CD4-positive, alpha-beta T cell treated with Interleukin-15 for 1 hour (primary cell): ENCODE results near the gene CFAP410.
A peak's percentile ranks its signal among the peaks of the same experiment; 100 is the strongest.
"Not testable (repeated sequence)": the region's sequence is repeated elsewhere in the genome, so short reads cannot be mapped to it uniquely, and the experiment has no call there.

Experiments used
- DNase-seq: peaks from one replicate; pipeline ENCODE4 v3.0.0-alpha.2; 2020

Gene CFAP410

DNA sequence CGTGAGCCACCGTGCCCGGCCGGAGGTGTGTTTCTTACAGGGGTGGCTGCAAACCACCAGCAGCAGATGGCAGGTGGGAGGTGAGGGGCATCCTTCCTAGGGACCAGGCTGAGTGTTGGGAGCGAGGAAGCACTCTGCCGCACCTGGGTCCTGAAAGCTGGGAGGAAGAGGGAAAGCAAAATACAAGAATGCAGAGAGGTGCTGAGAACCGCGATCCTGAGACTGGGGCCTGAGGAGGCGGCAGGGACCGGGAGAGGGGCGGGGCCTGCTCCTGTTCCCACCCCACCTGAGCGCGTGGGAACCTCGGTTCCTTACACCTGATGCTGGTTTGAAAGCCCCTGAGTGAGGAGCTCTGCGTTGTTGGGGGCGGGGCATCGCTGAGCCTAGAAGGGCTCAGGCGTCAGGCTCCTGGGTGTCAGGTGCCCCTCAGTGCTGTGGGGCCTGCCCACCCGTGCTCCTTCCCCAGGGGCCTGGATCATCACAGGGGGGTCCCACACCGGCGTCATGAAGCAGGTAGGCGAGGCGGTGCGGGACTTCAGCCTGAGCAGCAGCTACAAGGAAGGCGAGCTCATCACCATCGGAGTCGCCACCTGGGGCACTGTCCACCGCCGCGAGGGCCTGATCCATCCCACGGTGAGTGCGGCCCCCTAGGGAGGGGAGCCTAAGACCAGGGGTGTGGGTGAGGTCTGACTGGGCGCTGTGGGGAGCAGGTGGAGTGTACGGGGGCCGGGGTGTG, 29.7 kb upstream of the CFAP410 start:
- DNase-seq = peak; percentile 15

DNA sequence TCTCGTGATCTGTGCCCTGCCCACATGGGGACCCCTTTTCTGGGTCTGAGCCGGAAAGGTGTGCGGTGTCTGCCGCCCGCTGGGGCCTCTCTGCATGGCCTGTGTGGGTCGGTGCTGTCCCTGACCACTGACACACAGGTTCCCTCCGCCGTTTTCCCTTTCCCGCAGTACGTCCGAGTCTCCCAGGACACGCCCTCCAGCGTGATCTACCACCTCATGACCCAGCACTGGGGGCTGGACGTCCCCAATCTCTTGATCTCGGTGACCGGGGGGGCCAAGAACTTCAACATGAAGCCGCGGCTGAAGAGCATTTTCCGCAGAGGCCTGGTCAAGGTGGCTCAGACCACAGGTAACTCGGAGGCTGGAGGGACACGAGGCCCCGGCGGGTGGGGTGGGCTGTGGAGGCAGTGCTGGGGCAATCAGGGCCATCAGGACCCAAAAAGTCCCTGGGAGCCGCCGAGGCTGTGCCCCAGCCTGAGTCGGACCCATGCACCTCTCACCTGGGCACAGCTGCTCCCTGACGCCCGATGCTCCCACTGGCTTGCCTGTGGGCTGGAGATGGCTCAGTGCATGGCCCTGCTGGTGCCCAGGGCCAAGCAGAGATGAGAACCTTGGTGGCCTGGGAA, 27.5 kb upstream of the CFAP410 start:
- peak; percentile 12 for DNase-seq

DNA sequence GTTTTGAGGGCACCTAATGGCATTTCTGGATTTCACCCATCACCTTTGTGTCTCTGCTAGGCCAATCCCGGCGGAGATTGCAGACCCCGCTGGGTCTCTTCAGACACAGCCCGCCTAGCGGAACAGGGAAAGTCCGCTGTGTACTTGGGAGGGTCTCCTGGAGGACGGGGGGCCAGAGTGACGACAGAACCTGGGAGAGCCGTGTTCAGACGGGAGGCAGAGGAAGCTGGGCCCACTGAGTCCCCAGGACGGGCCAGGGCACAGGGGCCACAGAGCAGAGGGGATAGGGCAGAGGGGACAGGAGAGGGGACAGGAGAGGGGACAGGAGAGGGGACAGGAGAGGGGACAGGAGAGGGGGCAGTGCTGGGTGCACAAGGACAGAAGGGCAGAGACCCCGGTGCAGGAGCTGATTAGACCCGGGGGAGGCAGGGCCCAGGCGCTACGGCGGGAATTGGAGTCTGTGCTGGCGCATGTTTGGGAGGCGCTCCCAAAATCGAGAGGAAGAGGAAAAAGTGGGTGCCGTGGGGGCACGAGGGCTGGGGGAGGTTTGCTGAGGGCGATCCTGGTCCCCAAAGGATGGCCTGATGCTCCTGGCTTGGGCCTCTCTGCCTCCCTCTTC, 26.9 kb upstream of the CFAP410 start:
- peak; percentile 10 for DNase-seq

DNA sequence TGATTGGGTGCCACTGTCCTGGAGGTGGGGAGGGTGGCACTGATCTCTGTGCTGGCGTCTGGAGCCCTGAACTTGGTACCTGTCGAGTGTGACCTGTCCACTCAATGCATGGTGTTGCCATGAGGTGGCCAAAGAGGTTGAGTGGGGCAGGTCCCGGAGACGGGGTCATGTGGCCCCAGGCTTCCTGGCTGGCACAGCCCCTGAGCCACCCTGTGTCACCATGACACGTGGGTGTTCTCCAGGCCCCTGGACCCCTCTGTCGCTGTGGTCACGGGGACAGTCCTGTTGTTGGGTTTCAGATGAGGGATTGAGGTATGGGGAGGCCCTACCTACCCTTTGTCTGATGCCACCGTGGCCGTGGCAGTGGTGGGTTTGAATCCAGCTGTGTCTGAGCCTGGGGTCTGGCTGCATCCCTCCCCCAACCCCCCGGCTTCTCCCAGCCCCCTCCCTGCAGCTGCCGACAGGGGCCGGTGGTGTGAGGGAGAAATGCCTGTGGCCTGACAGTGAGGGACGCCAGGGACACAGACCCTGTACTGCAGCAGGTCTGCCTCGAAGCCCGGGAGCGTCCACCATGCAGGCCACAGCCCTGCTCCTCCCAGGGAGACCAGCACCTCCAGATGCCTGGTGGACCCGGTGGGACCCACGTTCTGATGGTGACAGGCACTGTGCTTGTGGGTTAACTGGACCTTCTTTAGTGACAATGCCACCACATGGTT, 26.2 kb upstream of the CFAP410 start:
- peak; percentile 7 for DNase-seq

DNA sequence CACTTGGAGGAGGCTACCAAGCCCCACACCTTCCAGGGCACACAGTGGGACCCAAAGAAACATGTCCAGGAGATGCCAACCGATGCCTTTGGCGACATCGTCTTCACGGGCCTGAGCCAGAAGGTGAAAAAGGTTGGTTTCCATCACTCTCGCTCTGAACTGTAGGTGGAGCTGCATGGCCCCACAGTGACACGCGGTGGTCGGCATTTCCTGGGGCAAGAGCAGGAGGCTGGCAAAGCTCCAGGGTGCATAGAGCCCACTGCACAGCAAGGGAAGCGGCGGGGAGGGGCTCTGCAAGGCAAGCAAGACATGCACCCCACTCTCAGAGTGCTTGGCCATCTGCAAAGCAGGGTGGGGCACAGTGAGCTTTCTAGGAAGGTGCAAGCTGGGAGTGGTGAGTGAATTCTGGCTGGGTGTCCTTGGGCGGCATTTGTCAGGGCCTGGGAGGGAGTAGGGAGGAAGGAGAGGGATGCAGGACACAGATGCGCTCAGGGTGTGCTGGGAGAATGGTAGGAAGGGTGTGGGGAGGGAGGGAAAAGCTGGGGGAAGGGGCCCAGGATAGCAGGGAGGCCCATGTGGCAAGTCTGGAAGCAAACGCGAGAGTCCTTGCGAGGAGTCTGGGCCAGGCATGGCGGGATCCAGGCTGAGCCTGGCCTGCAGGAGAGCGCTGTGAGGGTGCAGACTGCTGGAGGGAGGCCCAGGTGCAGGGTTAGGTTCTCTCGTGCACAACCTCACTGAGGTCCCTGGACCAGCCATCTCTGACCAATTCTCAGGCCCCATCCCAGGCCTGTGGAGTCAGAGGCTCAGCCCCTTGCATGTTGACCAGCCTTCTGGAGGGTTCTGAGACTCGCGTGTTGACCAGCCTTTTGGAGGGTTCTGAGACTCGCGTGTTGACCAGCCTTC, 25.2 kb upstream of the CFAP410 start:
- DNase-seq = peak; percentile 4

DNA sequence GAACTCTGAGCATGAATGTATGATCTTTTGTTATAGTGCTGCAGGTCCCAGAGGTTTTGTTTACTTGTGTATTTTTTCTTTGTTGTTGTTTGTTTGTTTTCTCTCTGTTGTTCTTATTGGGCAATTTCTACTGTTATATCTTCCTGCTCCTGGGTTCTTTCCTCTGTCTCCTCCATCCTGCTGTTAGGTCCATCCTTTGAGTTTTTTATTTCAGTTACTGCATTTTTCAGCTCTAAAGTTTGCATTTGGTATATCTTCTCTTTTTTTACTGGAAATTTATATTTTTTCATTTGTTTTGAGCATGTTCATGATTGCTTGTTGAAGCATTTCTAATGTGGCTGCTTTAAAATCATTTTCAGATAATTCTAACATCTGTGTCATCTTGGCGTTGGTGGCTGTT, 24.1 kb upstream of the CFAP410 start:
- no peak for DNase-seq

DNA sequence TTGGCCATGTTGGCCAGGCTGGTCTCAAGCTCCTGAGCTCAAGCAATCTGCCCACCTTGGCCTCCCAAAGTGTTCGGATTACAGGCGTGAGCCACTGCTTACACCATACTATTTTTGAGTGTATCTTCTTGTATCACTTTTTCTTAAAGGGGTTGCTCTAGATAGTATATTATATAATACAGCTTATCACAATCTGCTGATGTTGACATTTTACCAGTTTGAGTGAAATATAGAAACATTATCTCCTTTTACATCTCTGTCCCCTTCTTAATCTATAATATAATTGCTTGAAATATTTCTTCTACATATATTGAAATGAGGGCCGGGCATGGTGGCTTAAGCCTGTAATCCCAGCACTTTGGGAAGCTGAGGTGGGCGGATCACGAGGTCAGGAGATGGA, 22.7 kb upstream of the CFAP410 start:
- DNase-seq = not testable (repeated sequence)

DNA sequence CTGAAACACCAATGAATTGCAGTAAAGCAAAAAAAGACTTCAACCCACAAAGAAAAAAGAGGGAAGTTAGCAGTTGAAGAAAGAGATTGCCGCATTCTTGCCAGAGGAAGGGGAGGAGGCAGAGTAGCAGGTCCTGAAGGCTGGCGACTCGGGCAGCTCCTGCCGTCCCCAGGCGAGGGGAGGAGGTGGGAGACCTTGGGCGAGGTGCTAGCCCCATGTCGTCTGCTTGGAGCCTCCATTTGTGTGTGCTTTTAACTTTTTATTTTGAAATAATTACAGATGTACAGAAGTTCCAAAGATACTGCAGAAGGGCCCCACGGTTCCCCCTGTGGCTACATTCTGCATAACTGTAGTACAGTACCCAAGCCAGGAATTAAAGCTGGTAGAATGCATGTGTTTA, 21.0 kb upstream of the CFAP410 start:
- DNase-seq = no peak

DNA sequence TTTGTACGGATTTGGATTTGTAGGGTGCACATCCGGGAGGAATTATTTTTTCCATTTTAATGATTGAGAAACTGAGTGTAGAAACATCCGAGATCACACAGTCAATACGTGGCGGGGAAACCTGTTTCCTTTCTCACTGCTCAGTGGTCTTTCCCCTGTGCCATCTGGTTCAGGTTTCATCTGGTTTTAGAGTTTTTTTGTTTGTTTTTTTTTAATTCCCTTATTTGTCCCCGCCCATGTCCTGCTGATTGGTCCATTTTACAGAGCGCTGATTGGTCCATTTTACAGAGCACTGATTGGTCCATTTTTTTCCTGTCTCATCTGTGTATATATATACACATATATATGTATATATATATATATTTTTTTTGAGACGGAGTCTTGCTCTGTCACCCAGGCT, 20.2 kb upstream of the CFAP410 start:
- no peak for DNase-seq

DNA sequence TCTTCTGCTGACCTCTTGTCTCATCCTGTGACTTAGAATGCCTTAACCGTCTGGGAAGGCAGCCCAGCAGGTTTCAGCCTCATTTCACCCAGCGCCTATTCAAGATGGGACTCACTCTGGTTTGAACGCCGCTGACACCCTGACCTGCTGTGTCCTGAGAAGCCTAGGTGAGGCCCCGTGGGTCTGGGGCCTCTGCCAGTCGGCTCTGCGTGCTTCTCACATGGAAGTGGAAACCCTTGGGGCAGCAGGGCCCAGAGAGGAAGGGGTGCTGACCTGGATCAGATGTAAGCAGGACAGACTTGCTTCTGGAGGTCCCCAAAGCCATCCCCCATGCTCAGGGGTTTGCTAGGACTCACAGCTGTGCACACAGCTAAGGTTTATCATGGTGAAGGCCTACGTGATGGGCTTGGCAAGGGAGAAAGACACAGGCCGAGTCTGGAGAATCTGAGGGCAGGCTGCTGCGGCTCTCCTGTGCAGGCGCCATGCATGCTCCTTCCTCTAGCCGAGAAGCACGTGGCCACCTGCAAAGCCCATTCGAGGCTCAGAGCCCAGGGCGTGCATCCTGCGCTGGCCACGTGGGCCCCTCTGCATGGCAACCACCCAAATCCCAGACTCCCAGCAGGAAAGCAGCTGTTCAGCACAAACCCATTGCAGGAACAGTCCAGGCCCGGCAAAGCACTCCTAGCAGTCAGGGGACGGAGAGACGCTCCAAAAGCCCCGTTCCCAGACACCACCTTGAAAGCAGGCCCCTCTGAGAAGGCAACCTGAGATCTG, 18.1 kb upstream of the CFAP410 start:
- DNase-seq = no peak

DNA sequence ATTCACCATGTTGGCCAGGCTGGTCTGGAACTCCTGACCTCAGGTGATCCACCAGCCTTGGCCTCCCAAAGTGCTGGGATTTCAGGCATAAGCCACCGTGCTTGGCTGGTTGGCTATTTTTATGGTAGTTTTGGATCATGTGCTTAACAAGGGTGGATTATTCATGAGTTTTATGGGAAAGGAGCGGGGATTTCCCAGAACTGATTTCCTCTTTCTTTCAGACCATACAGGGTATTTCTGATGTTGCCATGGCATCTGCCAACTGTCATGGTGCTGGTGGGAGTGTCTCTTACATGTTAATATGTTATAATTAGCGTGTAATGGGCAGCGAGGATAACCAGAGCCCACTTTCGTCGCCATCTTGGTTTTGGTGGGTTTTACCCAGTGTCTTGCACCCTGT, 17.4 kb upstream of the CFAP410 start:
- no peak for DNase-seq

DNA sequence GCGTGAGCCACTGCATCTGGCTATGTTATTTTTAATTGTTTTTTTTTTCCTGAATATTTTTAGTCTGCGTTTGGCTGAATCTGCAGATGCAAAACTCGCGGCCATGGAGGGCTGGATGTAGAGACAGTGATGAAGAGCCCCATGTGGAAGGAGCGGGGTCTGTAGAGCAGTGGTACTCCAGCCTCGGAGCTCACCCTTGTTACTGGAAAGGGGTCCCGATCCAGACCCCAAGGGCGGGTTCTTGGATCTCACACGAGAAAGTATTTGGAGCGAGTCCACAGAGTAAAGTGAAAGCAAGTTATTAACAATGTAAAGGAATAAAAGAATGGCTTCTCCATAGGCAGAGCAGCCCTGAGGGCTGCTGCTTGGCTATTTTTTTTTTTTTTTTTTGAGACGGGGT, 17.0 kb upstream of the CFAP410 start:
- DNase-seq = no peak

DNA sequence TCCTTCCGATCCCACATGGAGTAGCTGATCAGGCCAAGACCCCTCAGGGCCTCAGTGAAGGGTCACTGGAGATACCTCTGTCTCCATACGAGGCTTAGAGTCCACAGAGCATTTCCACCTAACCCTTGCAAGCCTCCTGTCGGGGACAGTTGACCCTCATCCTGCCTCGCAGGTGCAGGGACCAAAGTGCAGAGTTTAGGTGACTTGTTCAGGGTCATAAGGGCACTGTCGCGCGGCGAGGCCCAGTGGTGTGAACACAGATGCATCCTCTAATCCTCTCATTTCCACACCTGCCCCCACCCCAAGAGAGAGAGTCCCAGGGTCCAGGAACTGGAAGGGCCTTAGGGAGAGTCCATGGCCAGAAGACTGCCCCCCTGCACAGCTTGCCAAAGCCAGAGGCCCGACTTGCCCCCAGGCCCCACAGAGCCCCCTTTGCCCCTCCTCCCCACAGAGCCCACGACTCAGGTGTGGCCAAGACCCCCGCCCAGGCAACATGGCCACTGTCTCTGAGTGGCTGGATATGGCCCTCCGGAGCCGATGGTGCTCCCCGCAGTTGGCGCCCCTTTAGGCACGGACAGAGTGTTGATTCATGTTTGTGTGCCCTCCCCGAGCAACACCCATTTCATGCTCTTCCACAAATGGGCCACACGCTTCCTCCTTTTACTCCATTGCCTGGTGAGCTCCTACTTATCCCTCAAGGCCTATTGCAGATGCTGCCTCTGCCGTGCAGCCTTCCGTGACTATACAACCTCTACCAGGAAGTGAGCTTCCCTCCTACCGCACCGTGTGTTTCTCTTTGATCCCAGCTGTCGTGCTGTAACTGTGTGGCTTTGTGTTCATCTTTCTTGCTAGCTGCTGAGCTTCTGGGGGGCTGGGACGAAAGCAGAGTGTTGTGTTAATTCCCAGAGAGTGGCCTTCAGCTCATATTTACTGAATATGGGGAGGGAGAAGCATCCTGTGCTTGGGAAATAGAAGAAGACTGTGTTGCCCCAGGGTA, 15.9 kb upstream of the CFAP410 start:
- DNase-seq = no peak

DNA sequence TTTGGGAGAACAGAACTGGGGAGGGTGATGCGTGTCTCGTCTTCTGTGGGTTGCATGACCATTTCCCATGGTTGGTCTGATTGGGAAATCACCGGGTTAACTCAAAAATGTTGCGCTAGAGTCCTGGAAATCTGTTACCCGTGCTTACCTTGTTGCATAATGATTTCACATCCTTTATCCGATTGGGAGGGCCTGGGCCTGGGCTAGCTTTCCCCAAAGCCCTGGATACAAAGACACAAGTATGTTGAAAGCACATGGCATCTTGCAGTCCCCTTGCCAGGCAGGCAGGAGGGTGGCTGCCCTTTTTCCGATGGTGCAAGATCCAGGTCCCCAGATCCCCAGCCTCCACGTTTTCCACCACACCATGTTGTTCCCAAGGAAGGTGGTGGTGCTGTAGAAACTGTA, 14.8 kb upstream of the CFAP410 start:
- no peak for DNase-seq

DNA sequence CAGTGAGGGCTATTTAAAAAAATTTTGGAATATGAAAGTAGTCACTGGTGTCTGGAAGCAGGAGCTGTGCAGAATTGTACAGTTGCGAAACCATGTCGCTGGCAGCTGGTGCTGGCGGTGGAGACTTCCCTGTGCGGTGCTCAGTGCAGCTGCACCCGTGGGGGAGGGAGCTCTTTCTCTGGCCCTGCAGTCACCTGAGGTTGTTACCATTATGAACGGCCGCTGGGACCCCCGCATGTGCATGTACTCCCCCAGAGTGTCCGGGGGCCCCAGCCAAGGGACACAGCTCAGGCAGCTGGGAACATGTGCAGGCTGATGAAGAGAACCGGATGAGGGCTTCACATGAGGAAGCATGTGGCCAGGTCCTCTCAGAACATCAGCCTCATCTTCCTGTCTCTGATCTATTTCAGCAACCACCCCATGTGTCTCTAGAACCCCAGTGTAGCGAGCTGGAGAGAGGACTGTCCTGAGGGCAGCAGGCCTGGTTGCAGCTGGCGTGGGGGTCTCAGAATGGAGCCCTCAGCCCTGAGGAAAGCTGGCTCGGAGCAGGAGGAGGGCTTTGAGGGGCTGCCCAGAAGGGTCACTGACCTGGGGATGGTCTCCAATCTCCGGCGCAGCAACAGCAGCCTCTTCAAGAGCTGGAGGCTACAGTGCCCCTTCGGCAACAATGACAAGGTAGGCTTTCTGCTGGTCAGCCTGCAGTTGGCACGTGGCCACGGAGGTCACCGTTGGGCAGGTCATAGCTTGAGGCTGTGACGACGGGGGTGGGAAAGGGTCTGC, 14.2 kb upstream of the CFAP410 start, which contains the start of gene TRPM2:
Gene TRPM2, plus strand, starts transcription at position 431 of the 780 bp plus-strand sequence. Its CDS starts 80 bp downstream, at position 511.
- peak; percentile 38 for DNase-seq

DNA sequence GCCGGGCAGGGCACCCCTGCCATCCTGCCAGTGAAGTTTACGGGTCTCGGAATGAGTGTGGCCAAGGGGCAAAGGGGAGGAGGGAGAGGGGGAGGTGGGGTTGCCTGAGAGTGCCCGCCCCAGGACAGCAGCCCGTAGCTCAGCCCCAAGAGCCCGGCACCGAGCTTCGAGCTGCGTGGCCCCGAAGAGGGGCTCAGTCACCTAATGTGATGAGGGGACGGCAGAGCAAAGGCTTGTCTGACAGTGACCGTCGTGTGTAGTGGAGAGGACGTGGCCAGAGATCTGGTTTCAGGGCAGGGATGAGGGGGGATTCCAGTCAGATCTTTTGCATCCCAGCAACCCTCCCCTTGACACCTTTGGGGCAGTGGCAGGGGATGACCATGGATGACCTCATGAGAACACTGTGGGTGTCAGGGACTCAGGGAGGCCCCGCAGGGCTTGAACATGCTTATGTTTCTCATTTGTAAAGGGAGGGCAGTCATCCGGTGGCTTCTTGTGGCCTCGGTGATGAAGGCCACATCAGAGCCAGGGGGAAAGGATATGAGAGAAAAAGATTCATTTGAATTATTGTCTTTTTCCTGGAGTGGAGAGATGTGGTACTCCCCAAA, 13.2 kb upstream of the CFAP410 start:
- no peak for DNase-seq

DNA sequence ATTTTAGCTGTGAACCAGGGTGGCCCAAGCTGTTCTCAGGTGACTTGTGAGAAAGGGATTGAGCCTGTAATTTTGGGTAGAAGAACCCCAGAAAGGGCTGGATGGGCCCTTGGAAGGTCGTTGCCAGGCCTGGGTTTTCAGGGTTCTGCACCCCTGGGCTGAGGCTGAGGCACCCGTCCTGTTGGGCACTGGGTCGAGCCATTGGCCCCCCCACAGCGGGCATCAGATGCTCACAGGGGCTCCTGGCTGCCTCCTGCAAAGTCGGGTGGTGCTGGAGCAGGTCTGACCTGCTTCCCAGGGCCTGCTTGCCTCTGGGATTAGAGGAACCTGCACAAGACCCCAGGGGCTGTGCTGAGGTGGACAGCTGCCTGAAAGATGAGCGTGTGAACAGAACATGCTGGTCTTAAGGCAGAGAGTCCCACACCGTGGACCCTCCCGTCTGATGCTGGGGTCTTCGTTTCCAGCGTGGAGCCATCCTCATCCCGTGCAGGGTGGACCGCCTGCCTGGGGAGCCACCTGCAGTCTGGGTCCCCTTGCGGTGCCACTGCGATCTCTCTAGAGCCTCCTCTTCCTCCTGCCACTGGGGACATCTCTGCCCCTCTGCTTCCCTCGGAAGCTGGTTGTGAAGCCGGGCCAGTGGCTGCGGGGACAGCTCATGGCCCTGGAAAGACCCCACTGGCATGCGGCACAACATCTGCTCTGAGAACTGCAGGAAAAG, 12.5 kb upstream of the CFAP410 start:
- no peak for DNase-seq

DNA sequence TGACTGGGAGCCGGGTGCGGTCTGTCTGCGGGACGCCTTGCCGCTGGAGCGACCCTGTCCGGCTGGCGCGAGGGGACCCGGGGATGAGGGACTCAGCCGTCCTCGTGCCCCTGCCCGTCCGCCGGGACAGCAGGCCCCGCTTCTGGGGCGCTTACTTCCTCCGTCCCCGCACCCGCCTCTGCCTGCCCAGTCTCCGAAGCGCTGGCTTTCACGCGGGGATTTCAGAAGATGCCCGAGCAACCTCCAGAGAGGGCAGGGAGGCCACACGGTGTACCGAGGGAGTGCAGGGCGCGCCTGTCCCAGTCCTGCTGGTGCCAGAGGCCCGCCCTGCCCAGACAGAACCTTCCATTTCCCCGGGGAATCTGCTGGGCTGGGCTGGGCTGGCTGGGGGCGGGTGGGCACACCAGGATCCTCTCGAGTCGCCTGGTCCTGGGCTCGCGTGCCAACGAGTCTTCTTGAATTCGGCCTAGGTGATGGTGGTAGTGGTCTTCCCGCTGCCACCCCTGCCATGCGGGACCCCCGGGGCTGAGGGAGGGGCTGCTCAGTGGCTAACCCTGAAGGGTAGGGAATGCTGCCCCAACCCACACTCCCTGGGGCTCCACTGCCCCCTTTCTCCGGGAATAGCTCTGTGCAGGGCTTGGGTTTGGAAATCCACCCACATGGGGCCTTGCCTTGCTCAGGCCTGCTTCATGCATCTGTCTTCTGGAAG, 11.7 kb upstream of the CFAP410 start:
- no peak for DNase-seq
